ENCODE data around the gene KRTAP3-3. TPM values are rescaled to one million over a fixed set of nuclear protein-coding genes. Genes with fewer than 3 reads are reported as not detected.

The KRTAP3-3 gene
- total and polyA plus RNA-seq, 2 of the 8 experiments (the other 6 are each of a cell fraction or from before 2014, with no cell fraction given): not detected

GRCh38 chr17:41001795-41002194, 7.8 kb upstream of the KRTAP3-3 start:
- H3K4me1 ChIP-seq (replicated peaks in 1 of 4; ENCODE audit: control insufficient read depth in 3 of 4, insufficient read depth in 4 of 4, low read length in 3 of 4): no peaks in the 10 kb centered on the region; a peak in 1 of 7 replicates
- no peaks in the 10 kb centered on the region for H3K9me3 ChIP-seq (ENCODE audit: insufficient read depth in 2 of 2, low read depth in 1 of 2, low read length in 1 of 2)
- H2BK20ac ChIP-seq (ENCODE audit: low read length): no peak overlapping the region
- ChIA-PET CTCF (ENCODE audit: partially characterized antibody) (interaction anchor here (1.0 kb wide), 1 partner anchor 38 kb away, joined by 3 read pairs; no protein-coding TSS in a partner anchor), POLR2A (ENCODE audit: partially characterized antibody) (no interaction called here)
- H3K4ac ChIP-seq (replicated peaks; ENCODE audit: insufficient read length, low read depth, low read length): no peak overlapping the region
- H2BK120ac ChIP-seq (replicated peaks; ENCODE audit: low read depth, low read length): no peak overlapping the region
- H2BK12ac ChIP-seq (ENCODE audit: low read depth, low read length): no peak overlapping the region
- no peak overlapping the region for H2AK5ac ChIP-seq (ENCODE audit: low read depth, low read length)
- H3K4me2 ChIP-seq (ENCODE audit: insufficient read depth in 1 of 2, low read depth in 2 of 2, low read length in 2 of 2): no peak overlapping the region
- no peak overlapping the region for H3K9ac ChIP-seq (replicated peaks in 1 of 4; ENCODE audit: extremely low read depth in 1 of 4, low read depth in 3 of 4, low read length in 3 of 4)
- no peak overlapping the region for H2AFZ ChIP-seq (ENCODE audit: low read length)
- H3K27ac ChIP-seq (ENCODE audit: low read depth, low read length): no peak overlapping the region
- H3K23ac ChIP-seq (ENCODE audit: insufficient read length): no peak overlapping the region
- H3K79me1 ChIP-seq (ENCODE audit: low read depth, low read length): no peaks in the 10 kb centered on the region
- 91% methylated on average over 4 of the region's 4 CpGs; no CpG with 5 or more reads in 1 of the 2 experiments for WGBS, 2 experiments (ENCODE audit: extremely low coverage in 1 of 2, insufficient coverage in 1 of 2, insufficient read length in 1 of 2, insufficient replicate concordance in 2 of 2, low coverage in 1 of 2, low lambda C conversion rate in 2 of 2, missing lambda C conversion rate in 1 of 2)
- FAIRE-seq (no peak), DNase-seq (ENCODE audit: low read depth in 1 of 2, low spot score in 2 of 2) (no peak)
- no peaks in the 10 kb centered on the region for H3K36me3 ChIP-seq (ENCODE audit: control insufficient read depth in 2 of 4, insufficient read depth in 4 of 4, low read length in 3 of 4)
- no peaks in the 10 kb centered on the region for H3K27me3 ChIP-seq (replicated peaks in 1 of 4; ENCODE audit: control insufficient read depth in 3 of 4, extremely low read depth in 1 of 4, insufficient read depth in 3 of 4, low read length in 3 of 4)
- H2BK15ac ChIP-seq (ENCODE audit: low read length): no peak overlapping the region
- H3K18ac ChIP-seq (ENCODE audit: extremely low read depth, low read length): no peak overlapping the region
- H4K20me1 ChIP-seq (replicated peaks in 1 of 2; ENCODE audit: control insufficient read depth in 1 of 2, insufficient read depth in 2 of 2, low read length in 2 of 2): no peaks in the 10 kb centered on the region
- H3K79me2 ChIP-seq (ENCODE audit: control insufficient read depth in 1 of 2, insufficient read depth in 2 of 2, low read length in 2 of 2): no peaks in the 10 kb centered on the region
- no peaks in the 10 kb centered on the region for H3K23me2 ChIP-seq (ENCODE audit: low read depth, low read length)
- H4K5ac ChIP-seq (ENCODE audit: insufficient read length, low read depth, low read length): no peak overlapping the region
- no peak overlapping the region for H4K91ac ChIP-seq (replicated peaks; ENCODE audit: insufficient read length, low read length)
- H3K56ac ChIP-seq (replicated peaks; ENCODE audit: insufficient read length, low read depth, low read length): no peak overlapping the region
- no peak overlapping the region for H3K14ac ChIP-seq (ENCODE audit: insufficient read length)
- H3K4me3 ChIP-seq (ENCODE audit: extremely low read depth in 1 of 4, insufficient read depth in 2 of 4, low read depth in 3 of 4, low read length in 4 of 4): no peak overlapping the region
- H2BK5ac ChIP-seq (ENCODE audit: low read depth, low read length): no peak overlapping the region
- no peak overlapping the region for H4K8ac ChIP-seq (ENCODE audit: extremely low read depth, insufficient read depth, low read length)
- TF ChIP-seq HDAC6 (IDR thresholded peaks at IDR 0.05; ENCODE audit: low read depth, low read length) (no peak), RFX5 (IDR thresholded peaks at IDR 0.05; ENCODE audit: borderline replicate concordance, low read depth, low read length) (no peak), SRF (IDR thresholded peaks at IDR 0.05; ENCODE audit: low read depth, low read length) (no peak), BRCA1 (IDR thresholded peaks at IDR 0.05; ENCODE audit: low read depth, low read length) (no peak), KDM4A (IDR thresholded peaks at IDR 0.05; ENCODE audit: low read depth, low read length, severe bottlenecking) (no peak), NANOG (IDR thresholded peaks at IDR 0.05; ENCODE audit: insufficient read depth, low read depth, low read length, poor library complexity, severe bottlenecking) (no peak), CTCF (IDR thresholded peaks at IDR 0.05; ENCODE audit: control extremely low read depth in 1 of 3, insufficient read depth in 1 of 3, low read depth in 1 of 3, low read length in 3 of 3) (no peak), KDM1A (IDR thresholded peaks at IDR 0.05; ENCODE audit: borderline replicate concordance, low read length) (no peak), ATF2 (IDR thresholded peaks at IDR 0.05; ENCODE audit: low read length) (no peak)
